Neutrophil (primary cell): ENCODE results near the gene ZBED4.

Experiments
- H3K27ac ChIP-seq: fragments of 200-600 bp; sonication (generic); 2 replicates; pipeline ENCODE4 v1.5.1; 2016; ENCODE audit warnings: mild to moderate bottlenecking, moderate library complexity
- H3K27me3 ChIP-seq: fragments of 200-600 bp; sonication (generic); 2 replicates; pipeline ENCODE4 v1.6.0; 2016; ENCODE audit warnings: mild to moderate bottlenecking
- H3K36me3 ChIP-seq: fragments of 200-600 bp; sonication (generic); 2 replicates; pipeline ENCODE4 v1.5.1; 2017
- H3K4me1 ChIP-seq, 2 experiments: fragments of 200-600 bp in 1 of 2; sonication (generic) in 1 of 2; 1 replicate in 1 of 2; 2 replicates in 1 of 2; pipeline versions ENCODE4 v1.5.1 to v1.6.1; 2013 to 2016; ENCODE audit warnings: low read depth in 1 of 2, low read length in 1 of 2, mild to moderate bottlenecking in 1 of 2, moderate library complexity in 1 of 2; ENCODE audit not compliant: control insufficient read depth in 1 of 2, insufficient read depth in 1 of 2
- H3K4me3 ChIP-seq, 2 experiments: fragments of 200-600 bp in 1 of 2; sonication (generic) in 1 of 2; 1 replicate in 1 of 2; 2 replicates in 1 of 2; pipeline ENCODE4 v1.5.1; 2013 to 2016; ENCODE audit warnings: low read depth in 1 of 2, low read length in 1 of 2, mild to moderate bottlenecking in 1 of 2, moderate library complexity in 1 of 2
- H3K9me3 ChIP-seq: fragments of 200-600 bp; sonication (generic); 2 replicates; pipeline ENCODE4 v1.5.1; 2016
- CTCF ChIP-seq: fragments of 200-600 bp; sonication (generic); IDR thresholded peaks from 2 replicates; pipeline ENCODE4 v1.5.1; 2016; ENCODE audit warnings: antibody characterized with exemption

The ZBED4 gene

GRCh38 chr22:49856343-49856742 lies 2.7 kb downstream of the ZBED4 start:
- no peak overlapping the region for H3K27ac ChIP-seq
- H3K4me1 ChIP-seq = peaks cover 31 to 35% of the 10 kb centered on the region in 2 experiments
- H3K36me3 ChIP-seq = no peaks in the 10 kb centered on the region
- no peak for TF ChIP-seq CTCF
- no peak overlapping the region for H3K4me3 ChIP-seq
- no peaks in the 10 kb centered on the region for H3K27me3 ChIP-seq
- no peaks in the 10 kb centered on the region for H3K9me3 ChIP-seq

DNA sequence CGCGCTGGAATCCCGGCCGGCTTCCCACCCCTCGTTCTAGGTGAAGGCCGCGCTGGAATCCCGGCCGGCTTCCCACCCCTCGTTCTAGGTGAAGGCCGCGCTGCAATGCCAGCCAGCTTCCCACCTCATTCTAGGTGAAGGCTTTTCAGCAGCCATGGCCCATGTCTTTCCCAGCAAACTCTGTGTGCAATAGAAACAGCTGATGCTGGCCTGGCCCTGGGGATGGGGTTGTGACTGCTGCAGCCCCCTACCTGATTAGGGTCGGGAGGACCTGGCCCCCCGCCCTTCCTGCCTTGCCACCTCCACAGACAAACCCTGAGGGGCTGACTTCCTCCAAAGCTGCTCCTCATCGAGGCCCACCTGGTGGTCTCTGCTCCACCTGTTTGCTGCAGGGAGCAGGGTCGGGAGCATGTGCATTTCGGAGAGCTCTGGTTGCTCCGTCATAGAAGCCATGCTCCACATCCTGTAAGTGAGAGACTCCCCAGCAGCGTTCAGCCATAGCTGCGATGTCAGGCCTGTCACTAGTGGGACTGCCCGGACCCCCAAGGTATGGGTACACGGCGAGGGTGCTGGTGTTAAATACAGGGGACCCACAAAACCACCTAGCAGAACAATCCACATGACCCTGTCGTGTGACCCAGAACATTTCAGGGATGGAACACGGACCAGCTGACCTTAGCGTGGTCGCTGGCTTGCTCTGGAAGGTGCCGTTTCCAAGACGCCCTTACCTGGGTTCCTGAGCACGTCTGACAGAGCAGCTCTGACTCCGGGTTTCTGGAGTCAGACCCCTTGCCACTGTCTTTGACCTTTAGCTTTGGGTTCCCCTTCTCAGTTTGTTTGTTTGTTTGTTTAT lies 3.3 kb downstream of the ZBED4 start:
- no peak for TF ChIP-seq CTCF
- peaks cover 31 to 36% of the 10 kb centered on the region in 2 experiments for H3K4me1 ChIP-seq
- H3K36me3 ChIP-seq = no peaks in the 10 kb centered on the region
- no peaks in the 10 kb centered on the region for H3K9me3 ChIP-seq
- H3K4me3 ChIP-seq = no peak overlapping the region
- no peak overlapping the region for H3K27ac ChIP-seq
- no peaks in the 10 kb centered on the region for H3K27me3 ChIP-seq

GRCh38 chr22:49858827-49859226 lies 5.2 kb downstream of the ZBED4 start:
- no peak overlapping the region for H3K4me3 ChIP-seq
- no peaks in the 10 kb centered on the region for H3K9me3 ChIP-seq
- no peaks in the 10 kb centered on the region for H3K36me3 ChIP-seq
- H3K4me1 ChIP-seq = peaks cover 29 to 36% of the 10 kb centered on the region in 2 experiments
- TF ChIP-seq CTCF = no peak
- no peaks in the 10 kb centered on the region for H3K27me3 ChIP-seq
- no peak overlapping the region for H3K27ac ChIP-seq

DNA sequence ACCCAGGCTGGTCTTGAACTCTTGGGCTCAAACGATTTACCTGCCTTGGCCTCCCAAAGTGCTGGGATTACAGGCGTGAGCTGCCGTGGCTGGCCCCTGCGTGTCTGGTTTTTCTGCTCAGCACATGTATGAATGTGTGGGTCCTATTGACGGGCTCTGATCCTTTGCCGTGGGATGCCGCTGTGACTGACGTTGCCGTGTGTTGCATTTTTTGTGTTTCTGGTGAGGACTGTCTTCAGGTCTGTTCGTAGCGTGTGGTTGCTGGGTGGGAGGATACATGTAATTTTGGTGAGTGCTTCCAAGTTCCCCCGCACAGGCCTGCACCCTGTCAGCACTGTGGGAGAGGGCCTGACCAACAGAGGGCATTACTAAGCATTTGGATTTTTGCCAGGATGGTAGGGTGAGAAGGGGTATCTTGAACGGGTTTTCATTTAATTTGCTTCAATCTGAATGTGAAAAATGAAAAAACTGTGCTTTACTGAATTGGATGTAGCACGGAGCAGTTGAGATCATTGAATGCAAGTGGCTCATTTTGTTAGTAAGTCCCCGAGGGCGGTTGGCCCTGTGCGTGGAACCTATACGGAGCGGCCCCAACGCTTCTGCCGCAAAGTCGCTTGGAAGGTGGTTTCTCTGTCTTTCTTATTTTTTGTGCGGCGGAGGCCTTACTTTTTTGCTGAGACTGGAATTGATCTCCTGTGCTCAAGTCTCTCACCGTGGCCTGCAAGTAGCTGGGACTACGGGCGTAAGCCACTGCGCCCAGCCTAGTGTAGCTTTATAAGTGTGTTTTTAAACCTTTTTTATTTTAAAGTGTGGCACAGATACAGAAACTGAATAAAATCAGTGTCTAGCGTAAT lies 8.2 kb downstream of the ZBED4 start:
- H3K4me3 ChIP-seq = peak overlapping the region in 1 of 2 experiments; percentile 8
- peaks cover 9 to 14% of the 10 kb centered on the region in 2 experiments for H3K4me1 ChIP-seq
- no peaks in the 10 kb centered on the region for H3K36me3 ChIP-seq
- no peaks in the 10 kb centered on the region for H3K27me3 ChIP-seq
- TF ChIP-seq CTCF = no peak
- H3K9me3 ChIP-seq = no peaks in the 10 kb centered on the region
- peak overlapping the region; percentile 57 for H3K27ac ChIP-seq

DNA sequence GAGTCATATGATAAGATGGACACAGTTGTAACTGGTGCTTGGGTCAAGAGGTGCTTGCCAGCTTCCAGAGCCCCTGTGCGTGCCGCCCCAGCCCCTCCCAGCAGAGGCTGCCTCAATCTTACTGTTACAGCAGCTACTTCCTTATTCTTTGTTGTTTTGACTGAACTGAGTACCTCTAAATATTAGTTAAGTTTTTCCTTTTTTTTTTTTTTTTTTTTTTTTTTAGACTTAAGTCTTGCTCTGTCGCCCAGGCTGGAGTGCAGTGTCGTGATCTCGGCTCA lies 8.8 kb downstream of the ZBED4 start:
- Histone ChIP-seq H3K27ac (peak overlapping the region; percentile 57), H3K4me1 (peaks cover 9 to 14% of the 10 kb centered on the region in 2 experiments), H3K9me3 (no peaks in the 10 kb centered on the region), H3K27me3 (no peaks in the 10 kb centered on the region), H3K4me3 (peak overlapping the region in 1 of 2 experiments; percentile 8), H3K36me3 (no peaks in the 10 kb centered on the region)
- TF ChIP-seq CTCF = no peak
